ENCODE data around the gene MICAL2.

Gene MICAL2

GRCh38 chr11:12235947-12236743 is 125.8 kb downstream of the MICAL2 start:
- peak; percentile 12 for DNase-seq

GRCh38 chr11:12236744-12237101 is 126.3 kb downstream of the MICAL2 start:
- no peak for DNase-seq

- no peak for DNase-seq
These were observed 127.0 kb downstream of the MICAL2 start for GRCh38 chr11:12237381-12237784.

- no peak for DNase-seq
These were observed 128.0 kb downstream of the MICAL2 start for GRCh38 chr11:12238420-12238819.

GRCh38 chr11:12239396-12239795 is 129.0 kb downstream of the MICAL2 start:
- DNase-seq: no peak

- no peak for DNase-seq
These were observed 129.5 kb downstream of the MICAL2 start for GRCh38 chr11:12239804-12240371.

- no peak for DNase-seq
These were observed 130.3 kb downstream of the MICAL2 start for GRCh38 chr11:12240677-12241076.

- DNase-seq: no peak
These were observed 131.0 kb downstream of the MICAL2 start for GRCh38 chr11:12241401-12241800.

- no peak for DNase-seq
These were observed 131.7 kb downstream of the MICAL2 start for GRCh38 chr11:12241971-12242672.

- no peak for DNase-seq
These were observed 132.6 kb downstream of the MICAL2 start for GRCh38 chr11:12242966-12243365.

- no peak for DNase-seq
These were observed 133.1 kb downstream of the MICAL2 start for GRCh38 chr11:12243486-12243885.

GRCh38 chr11:12243911-12244550 is 133.6 kb downstream of the MICAL2 start:
- DNase-seq: no peak

GRCh38 chr11:12245091-12245490 is 134.7 kb downstream of the MICAL2 start:
- no peak for DNase-seq

GRCh38 chr11:12245549-12246016 is 135.2 kb downstream of the MICAL2 start:
- DNase-seq: no peak

GRCh38 chr11:12246147-12246546 is 135.8 kb downstream of the MICAL2 start:
- no peak for DNase-seq

GRCh38 chr11:12246989-12247388 is 136.6 kb downstream of the MICAL2 start:
- no peak for DNase-seq

- no peak for DNase-seq
These were observed 137.3 kb downstream of the MICAL2 start for GRCh38 chr11:12247543-12248254.

GRCh38 chr11:12248330-12248729 is 137.9 kb downstream of the MICAL2 start:
- no peak for DNase-seq

GRCh38 chr11:12249590-12250260 is 139.3 kb downstream of the MICAL2 start:
- DNase-seq: no peak

- no peak for DNase-seq
These were observed 141.5 kb downstream of the MICAL2 start for GRCh38 chr11:12251666-12252560.

- DNase-seq: no peak
These were observed 143.5 kb downstream of the MICAL2 start for GRCh38 chr11:12253843-12254281.

All from T-helper 9 cell (primary cell).